K562 (cell line): ENCODE data around the gene VRK2. TPM values are rescaled to one million over a fixed set of nuclear protein-coding genes. Genes with fewer than 3 reads are reported as not detected.

Source experiments
- ERF ChIP-seq: fragments of 450-650 bp; formaldehyde crosslinking; IDR thresholded peaks from 2 replicates; pipeline ENCODE4 v1.4.0; 2020; ENCODE audit warnings: mild to moderate bottlenecking, mixed read lengths
- FOXP1 ChIP-seq: sonication (generic); formaldehyde crosslinking; IDR thresholded peaks from 2 replicates; pipeline ENCODE4 v1.8.0; 2022; ENCODE audit warnings: mild to moderate bottlenecking, missing genetic modification reagents
- GATAD2B ChIP-seq: fragments of 450-650 bp; IDR thresholded peaks from 2 replicates; pipeline ENCODE4 v1.6.1; 2017; ENCODE audit warnings: mild to moderate bottlenecking, borderline replicate concordance
- MCM2 ChIP-seq: fragments of 450-650 bp; IDR thresholded peaks from 2 replicates; pipeline ENCODE4 v1.6.1; 2017; ENCODE audit warnings: low read depth, mild to moderate bottlenecking
- MCM3 ChIP-seq: fragments of 450-650 bp; IDR thresholded peaks from 2 replicates; pipeline ENCODE4 v1.6.1; 2016
- MEF2D ChIP-seq: conservative IDR thresholded peaks from 2 replicates; pipeline ENCODE4 v1.6.1; 2016; ENCODE audit warnings: low read depth, missing genetic modification characterization, missing compliant biosample characterization
- NONO ChIP-seq, 2 experiments: fragments of 200-400 bp in 1 of 2; fragments of 450-650 bp in 1 of 2; formaldehyde crosslinking in 1 of 2; IDR thresholded peaks; 2 replicates each; pipeline ENCODE4 v1.6.1; 2017; ENCODE audit warnings: low read depth in 2 of 2, mild to moderate bottlenecking in 2 of 2, moderate library complexity in 2 of 2, low read length in 1 of 2
- RFX1 ChIP-seq: fragments of 450-650 bp; IDR thresholded peaks from 2 replicates; pipeline ENCODE4 v1.6.1; 2016; ENCODE audit warnings: mild to moderate bottlenecking, moderate library complexity
- SP1 ChIP-seq: sonication (generic); formaldehyde crosslinking; IDR thresholded peaks from 2 replicates; pipeline ENCODE4 v1.8.1; 2022; ENCODE audit warnings: mild to moderate bottlenecking, missing genetic modification reagents
- ZC3H4 ChIP-seq: sonication (generic); formaldehyde crosslinking; IDR thresholded peaks from 2 replicates; pipeline ENCODE4 v1.9.0; 2021; ENCODE audit warnings: missing genetic modification reagents, borderline replicate concordance
- ZFP1 ChIP-seq: fragments of 450-650 bp; formaldehyde crosslinking; IDR thresholded peaks from 2 replicates; pipeline ENCODE4 v1.4.0; 2020; ENCODE audit warnings: mild to moderate bottlenecking, mixed read lengths
- ZKSCAN8 ChIP-seq: fragments of 200-800 bp; sonication (Bioruptor generic); IDR thresholded peaks from 2 replicates; pipeline ENCODE4 v1.6.1; 2016; ENCODE audit warnings: missing genetic modification characterization, missing compliant biosample characterization
- ZNF347 ChIP-seq: fragments of 450-650 bp; formaldehyde crosslinking; IDR thresholded peaks from 2 replicates; pipeline ENCODE4 v1.4.0; 2020; ENCODE audit warnings: low read depth, mild to moderate bottlenecking, moderate library complexity
- ZNF584 ChIP-seq: fragments of 200-800 bp; sonication (Bioruptor generic); IDR thresholded peaks from 2 replicates; pipeline ENCODE4 v1.6.1; 2016; ENCODE audit warnings: low read depth, mild to moderate bottlenecking, missing genetic modification characterization, missing compliant biosample characterization
- ZSCAN29 ChIP-seq: fragments of 450-650 bp; IDR thresholded peaks from 2 replicates; pipeline ENCODE4 v1.6.1; 2017
- polyA plus RNA-seq, 8 experiments: library from polyadenylated mRNA; depleted of rRNA in 4 of 8; stranded (reverse) in 5 of 8; unstranded in 3 of 8; fragments of >200 nt; fragmentation: Nextera tagmentation in 2 of 8; fragmentation: Illumina TruSeq in 1 of 8; extraction: Ambion mirVana in 2 of 8; extraction: Trizol in 1 of 8; gene quantifications; 2 replicates each; pipeline versions ENCODE4 v1.2.1 to v1.2.3, GENCODE V29; 2011 to 2014; ENCODE audit warnings: inconsistent platforms in 1 of 8, missing spikeins in 1 of 8
- total RNA-seq, 7 experiments: library from RNA; depleted of rRNA in 6 of 7; stranded (reverse); fragments of >200 nt in 6 of 7; fragmentation: Illumina TruSeq in 2 of 7; extraction: Trizol in 2 of 7; gene quantifications; 2 replicates each; pipeline versions ENCODE4 v1.2.1 to v1.2.3, GENCODE V29; 2011 to 2021; ENCODE audit warnings: low replicate concordance in 1 of 7
- TF ChIP-seq, protein P1 (sequence below): fragments of 450-650 bp; formaldehyde crosslinking; conservative IDR thresholded peaks from 2 replicates; pipeline ENCODE4 v1.4.0; 2022; ENCODE audit warnings: mild to moderate bottlenecking, missing genetic modification characterization
- TF ChIP-seq, protein P2 (sequence below): sonication (generic); formaldehyde crosslinking; IDR thresholded peaks from 2 replicates; pipeline ENCODE4 v1.8.0; 2022; ENCODE audit warnings: missing genetic modification reagents, mild to moderate bottlenecking, borderline replicate concordance
- TF ChIP-seq, protein P3 (sequence below): fragments of 250-450 bp; sonication (Bioruptor Pico); IDR thresholded peaks from 2 replicates; pipeline ENCODE4 v1.8.0; 2022; ENCODE audit warnings: inconsistent platforms
- TF ChIP-seq, protein P4 (sequence below): sonication (generic); formaldehyde crosslinking; IDR thresholded peaks from 2 replicates; pipeline ENCODE4 v1.4.0; 2020; ENCODE audit warnings: mild to moderate bottlenecking, missing genetic modification reagents

VRK2 gene
- total and polyA plus RNA-seq, 9 of the 15 experiments (the other 6 are each of a cell fraction or from before 2014, with no cell fraction given): 22.6 to 49.2 (median 36.2) TPM

DNA sequence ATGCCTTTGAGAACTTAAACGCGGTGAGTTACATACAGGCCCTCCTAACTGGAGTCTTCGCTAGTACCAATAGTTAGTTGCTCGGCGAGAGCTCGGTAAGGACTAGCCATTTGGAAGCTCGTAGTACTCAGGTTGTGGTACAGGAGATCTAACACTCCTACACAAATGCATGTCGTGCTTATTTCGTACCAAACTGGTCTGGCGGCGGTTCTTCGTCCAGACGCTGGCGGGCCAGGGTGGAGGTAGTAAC is 346 bp upstream of the VRK2 start (continued):
- TF ChIP-seq FOXP1 (CRISPR knock-in tag) (0 out of 2 replicates have a peak, but pooled peaks have one; percentile 34), MCM3 (no peak), ERF (CRISPR knock-in tag) (no peak), ZC3H4 (CRISPR knock-in tag) (no peak), GATAD2B (0 out of 2 replicates have a peak, but pooled peaks have one; percentile 3), ZFP1 (CRISPR knock-in tag) (no peak), ZNF347 (CRISPR knock-in tag) (no peak), ZKSCAN8 (CRISPR knock-in tag) (no peak), NONO (IDR thresholded peaks at IDR 0.05; ENCODE audit: low read depth in 2 of 2, low read length in 1 of 2) (0 out of 4 replicates have a peak, but pooled peaks of 1 of the 2 experiments have one; percentile 1), RFX1 (no peak), MCM2 (no peak), SP1 (CRISPR knock-in tag) (no peak), ZNF584 (no peak), MEF2D (tag) (no peak), ZSCAN29 (peak; percentile 52; the same call in 1 of the 2 replicates)
- TF ChIP-seq, protein P1, sequence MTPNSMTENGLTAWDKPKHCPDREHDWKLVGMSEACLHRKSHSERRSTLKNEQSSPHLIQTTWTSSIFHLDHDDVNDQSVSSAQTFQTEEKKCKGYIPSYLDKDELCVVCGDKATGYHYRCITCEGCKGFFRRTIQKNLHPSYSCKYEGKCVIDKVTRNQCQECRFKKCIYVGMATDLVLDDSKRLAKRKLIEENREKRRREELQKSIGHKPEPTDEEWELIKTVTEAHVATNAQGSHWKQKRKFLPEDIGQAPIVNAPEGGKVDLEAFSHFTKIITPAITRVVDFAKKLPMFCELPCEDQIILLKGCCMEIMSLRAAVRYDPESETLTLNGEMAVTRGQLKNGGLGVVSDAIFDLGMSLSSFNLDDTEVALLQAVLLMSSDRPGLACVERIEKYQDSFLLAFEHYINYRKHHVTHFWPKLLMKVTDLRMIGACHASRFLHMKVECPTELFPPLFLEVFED (CRISPR knock-in tag): no peak
- TF ChIP-seq, protein P2, sequence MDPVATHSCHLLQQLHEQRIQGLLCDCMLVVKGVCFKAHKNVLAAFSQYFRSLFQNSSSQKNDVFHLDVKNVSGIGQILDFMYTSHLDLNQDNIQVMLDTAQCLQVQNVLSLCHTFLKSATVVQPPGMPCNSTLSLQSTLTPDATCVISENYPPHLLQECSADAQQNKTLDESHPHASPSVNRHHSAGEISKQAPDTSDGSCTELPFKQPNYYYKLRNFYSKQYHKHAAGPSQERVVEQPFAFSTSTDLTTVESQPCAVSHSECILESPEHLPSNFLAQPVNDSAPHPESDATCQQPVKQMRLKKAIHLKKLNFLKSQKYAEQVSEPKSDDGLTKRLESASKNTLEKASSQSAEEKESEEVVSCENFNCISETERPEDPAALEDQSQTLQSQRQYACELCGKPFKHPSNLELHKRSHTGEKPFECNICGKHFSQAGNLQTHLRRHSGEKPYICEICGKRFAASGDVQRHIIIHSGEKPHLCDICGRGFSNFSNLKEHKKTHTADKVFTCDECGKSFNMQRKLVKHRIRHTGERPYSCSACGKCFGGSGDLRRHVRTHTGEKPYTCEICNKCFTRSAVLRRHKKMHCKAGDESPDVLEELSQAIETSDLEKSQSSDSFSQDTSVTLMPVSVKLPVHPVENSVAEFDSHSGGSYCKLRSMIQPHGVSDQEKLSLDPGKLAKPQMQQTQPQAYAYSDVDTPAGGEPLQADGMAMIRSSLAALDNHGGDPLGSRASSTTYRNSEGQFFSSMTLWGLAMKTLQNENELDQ (CRISPR knock-in tag): 0 out of 2 replicates have a peak, but pooled peaks have one; percentile 2
- TF ChIP-seq, protein P3, sequence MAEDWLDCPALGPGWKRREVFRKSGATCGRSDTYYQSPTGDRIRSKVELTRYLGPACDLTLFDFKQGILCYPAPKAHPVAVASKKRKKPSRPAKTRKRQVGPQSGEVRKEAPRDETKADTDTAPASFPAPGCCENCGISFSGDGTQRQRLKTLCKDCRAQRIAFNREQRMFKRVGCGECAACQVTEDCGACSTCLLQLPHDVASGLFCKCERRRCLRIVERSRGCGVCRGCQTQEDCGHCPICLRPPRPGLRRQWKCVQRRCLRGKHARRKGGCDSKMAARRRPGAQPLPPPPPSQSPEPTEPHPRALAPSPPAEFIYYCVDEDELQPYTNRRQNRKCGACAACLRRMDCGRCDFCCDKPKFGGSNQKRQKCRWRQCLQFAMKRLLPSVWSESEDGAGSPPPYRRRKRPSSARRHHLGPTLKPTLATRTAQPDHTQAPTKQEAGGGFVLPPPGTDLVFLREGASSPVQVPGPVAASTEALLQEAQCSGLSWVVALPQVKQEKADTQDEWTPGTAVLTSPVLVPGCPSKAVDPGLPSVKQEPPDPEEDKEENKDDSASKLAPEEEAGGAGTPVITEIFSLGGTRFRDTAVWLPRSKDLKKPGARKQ: no peak
- TF ChIP-seq, protein P4, sequence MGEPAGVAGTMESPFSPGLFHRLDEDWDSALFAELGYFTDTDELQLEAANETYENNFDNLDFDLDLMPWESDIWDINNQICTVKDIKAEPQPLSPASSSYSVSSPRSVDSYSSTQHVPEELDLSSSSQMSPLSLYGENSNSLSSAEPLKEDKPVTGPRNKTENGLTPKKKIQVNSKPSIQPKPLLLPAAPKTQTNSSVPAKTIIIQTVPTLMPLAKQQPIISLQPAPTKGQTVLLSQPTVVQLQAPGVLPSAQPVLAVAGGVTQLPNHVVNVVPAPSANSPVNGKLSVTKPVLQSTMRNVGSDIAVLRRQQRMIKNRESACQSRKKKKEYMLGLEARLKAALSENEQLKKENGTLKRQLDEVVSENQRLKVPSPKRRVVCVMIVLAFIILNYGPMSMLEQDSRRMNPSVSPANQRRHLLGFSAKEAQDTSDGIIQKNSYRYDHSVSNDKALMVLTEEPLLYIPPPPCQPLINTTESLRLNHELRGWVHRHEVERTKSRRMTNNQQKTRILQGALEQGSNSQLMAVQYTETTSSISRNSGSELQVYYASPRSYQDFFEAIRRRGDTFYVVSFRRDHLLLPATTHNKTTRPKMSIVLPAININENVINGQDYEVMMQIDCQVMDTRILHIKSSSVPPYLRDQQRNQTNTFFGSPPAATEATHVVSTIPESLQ (CRISPR knock-in tag): 0 out of 2 replicates have a peak, but pooled peaks have one; percentile 10
- TF ChIP-seq, all 486 proteins: peak for 14
